HEK293 (cell line): Measurements from ENCODE around the gene HIBCH.

Experiments used
- CTCF ChIA-PET: fragments of 350-600 bp; formaldehyde crosslinking; extraction: SDS; loops from one replicate; lab custom pipeline; 2021; ENCODE audit warnings: antibody characterized with exemption; lab: Yijun Ruan, JAX
- POLR2A ChIA-PET: fragments of 300-600 bp; formaldehyde crosslinking; extraction: SDS; loops from one replicate; lab custom pipeline; 2020; ENCODE audit warnings: antibody characterized with exemption, inconsistent platforms; lab: Yijun Ruan, JAX
- H3K27ac ChIP-seq: fragments of 200-500 bp; sonication (Bioruptor generic); 2 replicates; pipeline ENCODE4 v1.5.1; 2014; ENCODE audit warnings: low read depth, low read length, control low read depth, inconsistent platforms; ENCODE audit errors: extremely low read depth
- H3K36me3 ChIP-seq, 2 experiments: fragments of 200-500 bp in 1 of 2; sonication (Bioruptor generic) in 1 of 2; 1 replicate in 1 of 2; 2 replicates in 1 of 2; pipeline ENCODE4 v1.5.1; 2014 to 2017; ENCODE audit warnings: inconsistent platforms in 2 of 2, low read length in 2 of 2; ENCODE audit not compliant: control insufficient read depth in 2 of 2, insufficient read depth in 1 of 2
- H3K4me1 ChIP-seq: fragments of 200-500 bp; sonication (Bioruptor generic); 2 replicates; pipeline ENCODE4 v1.5.1; 2014; ENCODE audit warnings: mild to moderate bottlenecking, low read length, inconsistent platforms; ENCODE audit not compliant: control insufficient read depth, insufficient read depth
- H3K4me3 ChIP-seq: 2 replicates; pipeline ENCODE4 v1.5.1; 2011; ENCODE audit warnings: low read depth, mild to moderate bottlenecking, control low read depth, low read length, moderate library complexity
- H3K9me3 ChIP-seq: fragments of 200-500 bp; sonication (Bioruptor generic); 2 replicates; pipeline ENCODE4 v1.5.1; 2014; ENCODE audit warnings: low read depth, low read length, inconsistent platforms; ENCODE audit not compliant: control insufficient read depth, insufficient read depth
- ATF2 ChIP-seq: fragments of 450-650 bp; formaldehyde crosslinking; IDR thresholded peaks from 2 replicates; pipeline ENCODE4 v1.5.1; 2016; ENCODE audit warnings: missing biosample characterization, missing genetic modification characterization, low read depth
- BCL11A ChIP-seq: fragments of 450-650 bp; formaldehyde crosslinking; IDR thresholded peaks from 2 replicates; pipeline ENCODE4 v1.5.1; 2016; ENCODE audit warnings: low read depth, missing biosample characterization, missing genetic modification characterization
- GLI4 ChIP-seq: fragments of 450-650 bp; formaldehyde crosslinking; IDR thresholded peaks from 2 replicates; pipeline ENCODE4 v1.5.1; 2016; ENCODE audit warnings: missing biosample characterization, missing genetic modification characterization
- KLF10 ChIP-seq: fragments of 450-650 bp; IDR thresholded peaks from 2 replicates; pipeline ENCODE4 v1.5.1; 2018; ENCODE audit warnings: missing biosample characterization, mild to moderate bottlenecking, missing genetic modification characterization
- KLF16 ChIP-seq: fragments of 450-650 bp; formaldehyde crosslinking; IDR thresholded peaks from 2 replicates; pipeline ENCODE4 v1.5.1; 2017; ENCODE audit warnings: missing biosample characterization, missing genetic modification characterization
- KLF8 ChIP-seq: fragments of 450-650 bp; formaldehyde crosslinking; IDR thresholded peaks from 2 replicates; pipeline ENCODE4 v1.5.1; 2016; ENCODE audit warnings: missing biosample characterization, missing genetic modification characterization
- RBAK ChIP-seq: fragments of 450-650 bp; formaldehyde crosslinking; IDR thresholded peaks from 2 replicates; pipeline ENCODE4 v1.5.1; 2016; ENCODE audit warnings: missing biosample characterization, missing genetic modification characterization
- SP3 ChIP-seq: fragments of 450-650 bp; formaldehyde crosslinking; IDR thresholded peaks from 2 replicates; pipeline ENCODE4 v1.5.1; 2016; ENCODE audit warnings: missing biosample characterization, missing genetic modification characterization
- TRIM28 ChIP-seq: IDR thresholded peaks from 2 replicates; pipeline ENCODE4 v1.6.1; 2011; ENCODE audit warnings: low read length, control low read depth, borderline replicate concordance
- ZBTB6 ChIP-seq: fragments of 450-650 bp; formaldehyde crosslinking; IDR thresholded peaks from 2 replicates; pipeline ENCODE4 v1.5.1; 2017; ENCODE audit warnings: missing biosample characterization, missing genetic modification characterization
- ZNF148 ChIP-seq: fragments of 450-650 bp; formaldehyde crosslinking; IDR thresholded peaks from 2 replicates; pipeline ENCODE4 v1.5.0; 2017; ENCODE audit warnings: missing biosample characterization, missing genetic modification characterization, borderline replicate concordance
- ZNF16 ChIP-seq: fragments of 450-650 bp; formaldehyde crosslinking; IDR thresholded peaks from 2 replicates; pipeline ENCODE4 v1.5.1; 2016; ENCODE audit warnings: low read depth, missing biosample characterization, missing genetic modification characterization
- ZNF394 ChIP-seq: fragments of 450-650 bp; formaldehyde crosslinking; IDR thresholded peaks from 2 replicates; pipeline ENCODE4 v1.5.1; 2016; ENCODE audit warnings: missing biosample characterization, missing genetic modification characterization, mild to moderate bottlenecking, moderate library complexity, borderline replicate concordance
- ZNF473 ChIP-seq: fragments of 450-650 bp; formaldehyde crosslinking; IDR thresholded peaks from 2 replicates; pipeline ENCODE4 v1.5.1; 2017; ENCODE audit warnings: missing biosample characterization, missing genetic modification characterization
- ZNF518A ChIP-seq: fragments of 450-650 bp; formaldehyde crosslinking; conservative IDR thresholded peaks from 2 replicates; pipeline ENCODE4 v1.5.1; 2016; ENCODE audit warnings: low read depth, missing biosample characterization, missing genetic modification characterization
- ZNF561 ChIP-seq: fragments of 450-650 bp; IDR thresholded peaks from 2 replicates; pipeline ENCODE4 v1.5.1; 2018; ENCODE audit warnings: missing biosample characterization, missing genetic modification characterization, borderline replicate concordance
- ZNF692 ChIP-seq: fragments of 450-650 bp; formaldehyde crosslinking; IDR thresholded peaks from 2 replicates; pipeline ENCODE4 v1.5.1; 2016; ENCODE audit warnings: missing biosample characterization, missing genetic modification characterization
- ZSCAN18 ChIP-seq: fragments of 450-650 bp; formaldehyde crosslinking; IDR thresholded peaks from 2 replicates; pipeline ENCODE4 v1.5.1; 2016; ENCODE audit warnings: missing biosample characterization, missing genetic modification characterization

HIBCH gene

GRCh38 chr2:190339394-190339793 lies 19.8 kb upstream of the HIBCH start:
- POLR2A ChIA-PET = no interaction called here
- 0 out of 2 replicates have a peak, but pooled peaks cover 2% of the 10 kb centered on the region for H3K4me1 ChIP-seq
- H3K27ac ChIP-seq = no peak overlapping the region
- H3K36me3 ChIP-seq = no peaks in the 10 kb centered on the region
- H3K9me3 ChIP-seq = no peaks in the 10 kb centered on the region
- TF ChIP-seq KLF10 (tag by site-specific recombination) (no peak), ZBTB6 (tag by site-specific recombination) (no peak), KLF16 (tag by site-specific recombination) (no peak), TRIM28 (no peak), ZNF692 (tag by site-specific recombination) (no peak), ZNF561 (no peak), ZNF394 (tag by site-specific recombination) (no peak), GLI4 (tag by site-specific recombination) (no peak), RBAK (no peak), ATF2 (no peak), BCL11A (tag by site-specific recombination) (no peak), ZSCAN18 (tag by site-specific recombination) (no peak), ZNF473 (tag by site-specific recombination) (no peak), ZNF518A (tag by site-specific recombination) (no peak), ZNF16 (tag by site-specific recombination) (no peak), SP3 (tag by site-specific recombination) (no peak), ZNF148 (tag by site-specific recombination) (no peak), KLF8 (tag by site-specific recombination) (no peak)
- TF ChIP-seq, all 188 proteins: peak for 0
- CTCF ChIA-PET = no interaction called here
- H3K4me3 ChIP-seq = no peak overlapping the region
